HepG2 (cell line): ENCODE data around the gene SNX22. TPM values are rescaled to one million over a fixed set of nuclear protein-coding genes. Genes with fewer than 3 reads are reported as not detected.

ENCODE experiments used
- ATAC-seq: fragments of 200-7000 bp; cut with Tn5 transposase; 3 replicates; pipeline ENCODE4 v1.9.1; 2020; ENCODE audit warnings: mild to moderate bottlenecking, moderate library complexity
- BruUV-seq: library from RNA; stranded (reverse); fragments of 400-500 nt; replicated peaks from 2 replicates; lab custom pipeline; 2021; lab: Mats Ljungman, UMichigan
- CTCF ChIA-PET: fragments of 300-600 bp; formaldehyde crosslinking; extraction: SDS; loops from one replicate; lab custom pipeline; 2021; ENCODE audit warnings: low total read pairs, inconsistent platforms, low intra/inter-chr PET ratio; lab: Yijun Ruan, JAX
- POLR2A ChIA-PET: fragments of 350-600 bp; sonication (Branson Sonifier 250); formaldehyde crosslinking; loops from one replicate; lab custom pipeline; 2020; ENCODE audit warnings: antibody characterized with exemption, inconsistent platforms; lab: Yijun Ruan, JAX
- DNase-seq: peaks from one replicate; pipeline ENCODE4 v3.0.0-alpha.2; 2015; ENCODE audit warnings: low spot score
- FAIRE-seq: peaks from 3 replicates; lab custom pipeline; 2011; peaks lifted over from hg19 to GRCh38; lab: Jason Lieb, UNC
- H2AFZ ChIP-seq: one replicate; pipeline ENCODE4 v1.6.1; 2011; ENCODE audit warnings: low read length, inconsistent platforms
- H3K27ac ChIP-seq: fragments of 300-600 bp; 3 replicates; pipeline ENCODE4 v1.8.0; 2011; ENCODE audit warnings: mixed run types, mild to moderate bottlenecking, mixed read lengths, low read length, inconsistent platforms; ENCODE audit not compliant: insufficient read depth; ENCODE audit errors: extremely low read length
- H3K27me3 ChIP-seq, 2 experiments: fragments of 200-600 bp in 1 of 2; 2 replicates in 1 of 2; 3 replicates in 1 of 2; pipeline versions ENCODE4 v1.6.0 to v1.8.0; 2011; ENCODE audit warnings: low read length in 2 of 2, mild to moderate bottlenecking in 2 of 2, moderate library complexity in 2 of 2, inconsistent platforms in 1 of 2; ENCODE audit not compliant: insufficient read depth in 2 of 2, control insufficient read depth in 1 of 2
- H3K36me3 ChIP-seq, 2 experiments: fragments of 200-600 bp in 1 of 2; replicated peaks in 1 of 2; 2 replicates in 1 of 2; 3 replicates in 1 of 2; pipeline versions ENCODE4 v1.5.1 to v1.8.0; 2011; ENCODE audit warnings: low read length in 2 of 2, inconsistent platforms in 1 of 2; ENCODE audit not compliant: insufficient read depth in 2 of 2, control insufficient read depth in 1 of 2
- H3K4me1 ChIP-seq: 2 replicates; pipeline ENCODE4 v1.5.1; 2012; ENCODE audit warnings: low read length, inconsistent platforms; ENCODE audit not compliant: insufficient read depth
- H3K4me2 ChIP-seq: 2 replicates; pipeline ENCODE4 v1.6.0; 2011; ENCODE audit warnings: low read depth, low read length, inconsistent platforms
- H3K4me3 ChIP-seq, 3 experiments: fragments of 200-600 bp in 1 of 3; sonication (generic), shearing (Covaris generic) in 1 of 3; replicated peaks in 1 of 3; 2 replicates each; pipeline ENCODE4 v1.5.1; 2011 to 2016; ENCODE audit warnings: low read length in 3 of 3, inconsistent platforms in 2 of 3, low read depth in 2 of 3, mild to moderate bottlenecking in 2 of 3, control low read depth in 1 of 3, mixed read lengths in 1 of 3; ENCODE audit not compliant: insufficient read depth in 1 of 3
- H3K79me2 ChIP-seq: one replicate; pipeline ENCODE4 v1.6.1; 2011; ENCODE audit warnings: low read length, inconsistent platforms; ENCODE audit not compliant: insufficient read depth
- H3K9ac ChIP-seq: 2 replicates; pipeline ENCODE4 v1.6.0; 2011; ENCODE audit warnings: mild to moderate bottlenecking, low read depth, low read length, inconsistent platforms; ENCODE audit not compliant: insufficient read depth
- H3K9me3 ChIP-seq: 2 replicates; pipeline ENCODE4 v1.5.1; 2012; ENCODE audit warnings: mild to moderate bottlenecking, low read length
- H4K20me1 ChIP-seq: 2 replicates; pipeline ENCODE4 v1.6.0; 2011; ENCODE audit warnings: inconsistent platforms, mild to moderate bottlenecking, low read length, moderate library complexity; ENCODE audit not compliant: insufficient read depth
- FOSL2 ChIP-seq: sonication (generic); formaldehyde crosslinking; IDR thresholded peaks from 2 replicates; pipeline ENCODE4 v1.4.0; 2020; ENCODE audit warnings: missing genetic modification reagents
- in situ Hi-C: cut with HindIII; loops from 2 replicates; pipeline ENCODE4 v1.10.0; 2017; ENCODE audit warnings: low pct_unique_long_range_greater_than_20kb; ENCODE audit not compliant: extremely low pct_ligation_motif_present
- intact Hi-C: fragments of 100-400 bp; cut with micrococcal nuclease; formaldehyde crosslinking; loops from one replicate; pipeline ENCODE4 v1.10.0; 2022; ENCODE audit not compliant: unreplicated experiment
- polyA plus RNA-seq, 8 experiments: library from polyadenylated mRNA; depleted of rRNA in 3 of 8; stranded (reverse) in 7 of 8; unstranded in 1 of 8; fragments of >200 nt; fragmentation: Illumina TruSeq in 4 of 8; extraction: Trizol in 4 of 8; gene quantifications; 2 replicates each; pipeline versions ENCODE4 v1.2.1 to v1.2.3, GENCODE V29; 2011 to 2016; ENCODE audit warnings: low read depth in 4 of 8, missing spikeins in 1 of 8, mixed read lengths in 1 of 8; ENCODE audit not compliant: insufficient read depth in 1 of 8
- small RNA-seq, 3 experiments: library from RNA; depleted of rRNA; stranded (forward); fragments of <200 nt; gene quantifications; one replicate each; pipeline ENCODE3, GENCODE V24; 2012; ENCODE audit warnings: low read depth in 2 of 3, low replicate concordance in 1 of 3; ENCODE audit not compliant: insufficient read length in 3 of 3, insufficient read depth in 2 of 3
- total RNA-seq, 5 experiments: library from RNA; depleted of rRNA; stranded (reverse); fragments of >200 nt; fragmentation: Illumina TruSeq; extraction: Trizol; gene quantifications; 2 replicates each; pipeline ENCODE4 v1.2.3, GENCODE V29; 2016; ENCODE audit warnings: low read depth in 1 of 5
- TF ChIP-seq, protein P1 (sequence below): sonication (generic); formaldehyde crosslinking; IDR thresholded peaks from 2 replicates; pipeline ENCODE4 v1.5.1; 2020; ENCODE audit warnings: mild to moderate bottlenecking, missing genetic modification reagents, borderline replicate concordance

The SNX22 gene
- total and polyA plus RNA-seq, 2 of the 13 experiments (the other 11 are each of a cell fraction or from before 2014, with no cell fraction given), result 2.3 to 5.5 TPM

DNA sequence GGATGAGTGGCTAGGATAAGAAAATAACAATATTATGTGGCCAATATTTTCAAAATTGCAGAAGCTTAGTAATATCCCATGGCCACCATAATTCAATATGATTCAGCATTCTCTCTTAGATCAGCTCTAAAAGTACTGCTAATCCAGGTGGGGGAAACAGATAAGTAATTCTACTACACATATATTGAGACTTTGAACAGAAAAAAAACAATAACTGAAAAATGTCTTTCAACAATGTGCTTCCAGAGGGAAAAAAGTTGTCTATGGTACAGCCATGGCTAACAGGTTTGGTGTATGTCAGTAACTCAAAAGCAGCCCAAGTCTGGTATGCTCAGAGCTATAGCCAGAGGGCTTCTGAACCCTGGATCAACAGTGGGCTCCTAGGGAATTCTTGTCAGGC, 53.7 kb downstream of the SNX22 start:
- Histone ChIP-seq H3K36me3 (peaks cover 0 to 22% of the 10 kb centered on the region in 2 experiments), H2AFZ (no peak overlapping the region)

More for the DNA sequence above, 53.7 kb downstream of the SNX22 start:
- Histone ChIP-seq H3K4me1 (no peaks in the 10 kb centered on the region), H3K79me2 (no peaks in the 10 kb centered on the region), H3K27me3 (no peaks in the 10 kb centered on the region), H3K9me3 (no peaks in the 10 kb centered on the region), H4K20me1 (no peaks in the 10 kb centered on the region), H3K9ac (no peak overlapping the region), H3K27ac (no peak overlapping the region), H3K4me2 (no peak overlapping the region), H3K4me3 (no peak overlapping the region)
- in situ Hi-C loops (loop anchor here (5.0 to 25.0 kb wide), 2 partner anchors 152 to 482 kb away; partner anchors contain the start of gene CSNK1G1), intact Hi-C loops (loop anchor here (10.0 kb wide), 1 partner anchor 450 kb away; no protein-coding TSS in a partner anchor)
- ChIA-PET CTCF (no interaction called here), POLR2A (no interaction called here)
- no TSS peak for BruUV-seq
- no peak for ATAC-seq
- no peak for FAIRE-seq
- no peak for TF ChIP-seq FOSL2 (CRISPR knock-in tag)
- TF ChIP-seq, protein P1, sequence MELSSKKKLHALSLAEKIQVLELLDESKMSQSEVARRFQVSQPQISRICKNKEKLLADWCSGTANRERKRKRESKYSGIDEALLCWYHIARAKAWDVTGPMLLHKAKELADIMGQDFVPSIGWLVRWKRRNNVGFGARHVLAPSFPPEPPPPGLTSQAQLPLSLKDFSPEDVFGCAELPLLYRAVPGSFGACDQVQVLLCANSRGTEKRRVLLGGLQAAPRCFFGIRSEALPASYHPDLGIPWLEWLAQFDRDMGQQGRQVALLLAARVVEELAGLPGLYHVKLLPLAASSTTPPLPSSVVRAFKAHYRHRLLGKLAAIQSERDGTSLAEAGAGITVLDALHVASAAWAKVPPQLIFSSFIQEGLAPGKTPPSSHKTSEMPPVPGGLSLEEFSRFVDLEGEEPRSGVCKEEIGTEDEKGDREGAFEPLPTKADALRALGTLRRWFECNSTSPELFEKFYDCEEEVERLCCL, result no peak
- no peak for DNase-seq

Small RNA genes lying within 50 kb of the gene (small RNA-seq; reads per million reads assigned to genes)
- gene RF00019, result 0 reads per million in 3 experiments

Other genes with a start within 250 kb of the SNX22 start
- gene DAPK2, start 105.2 kb upstream of the SNX22 start, total RNA-seq (2016; rRNA removed; fragmentation: Illumina TruSeq; extraction: Trizol), result 0.14 and 0.33 TPM in 2 replicates
- 0.63 and 1.3 TPM in 2 replicates for gene DAPK2, start 105.2 kb upstream of the SNX22 start, polyA plus RNA-seq (2011; rRNA removed)
- 100 and 114 TPM in 2 replicates for gene CIAO2A, start 57.9 kb upstream of the SNX22 start, total RNA-seq (2016; rRNA removed; fragmentation: Illumina TruSeq; extraction: Trizol)
- 60.7 and 83.0 TPM in 2 replicates for gene CIAO2A, start 57.9 kb upstream of the SNX22 start, polyA plus RNA-seq (2011; rRNA removed)
- gene SNX1, start 55.7 kb upstream of the SNX22 start, total RNA-seq (2016; rRNA removed; fragmentation: Illumina TruSeq; extraction: Trizol), result 29.3 and 58.2 TPM in 2 replicates
- 60.1 and 63.5 TPM in 2 replicates for gene SNX1, start 55.7 kb upstream of the SNX22 start, polyA plus RNA-seq (2011; rRNA removed)
- gene PPIB, start 11.3 kb downstream of the SNX22 start, total RNA-seq (2016; rRNA removed; fragmentation: Illumina TruSeq; extraction: Trizol), result 476 and 882 TPM in 2 replicates
- 720 and 780 TPM in 2 replicates for gene PPIB, start 11.3 kb downstream of the SNX22 start, polyA plus RNA-seq (2011; rRNA removed)
- gene CSNK1G1, start 204.4 kb downstream of the SNX22 start, total RNA-seq (2016; rRNA removed; fragmentation: Illumina TruSeq; extraction: Trizol), result 12.6 and 14.9 TPM in 2 replicates
- gene CSNK1G1, start 204.4 kb downstream of the SNX22 start, polyA plus RNA-seq (2011; rRNA removed), result 6.9 and 8.5 TPM in 2 replicates
- 98.9 and 156 TPM in 2 replicates for gene PCLAF, start 229.7 kb downstream of the SNX22 start, total RNA-seq (2016; rRNA removed; fragmentation: Illumina TruSeq; extraction: Trizol)
- gene PCLAF, start 229.7 kb downstream of the SNX22 start, polyA plus RNA-seq (2011; rRNA removed), result 60.9 and 98.6 TPM in 2 replicates
- 7.1 and 19.7 TPM in 2 replicates for gene TRIP4, start 236.1 kb downstream of the SNX22 start, total RNA-seq (2016; rRNA removed; fragmentation: Illumina TruSeq; extraction: Trizol)
- gene TRIP4, start 236.1 kb downstream of the SNX22 start, polyA plus RNA-seq (2011; rRNA removed), result 11.5 and 11.8 TPM in 2 replicates